Activated T-helper 1 cell treated with anti-CD3 and anti-CD28 coated beads, Interleukin-2, amount 50 U/mL, for 16 hours (primary cell): ENCODE data around the gene BANP.
"Not testable (repeated sequence)": the region's sequence is repeated elsewhere in the genome, so short reads cannot be mapped to it uniquely, and the experiment has no call there.

ENCODE experiments used
- DNase-seq, 2 donors: peaks; one replicate each; pipeline ENCODE4 v3.0.0-alpha.2; 2020; ENCODE audit warnings: low read depth in 1 of 2, low spot score in 1 of 2

Gene BANP, protein sequence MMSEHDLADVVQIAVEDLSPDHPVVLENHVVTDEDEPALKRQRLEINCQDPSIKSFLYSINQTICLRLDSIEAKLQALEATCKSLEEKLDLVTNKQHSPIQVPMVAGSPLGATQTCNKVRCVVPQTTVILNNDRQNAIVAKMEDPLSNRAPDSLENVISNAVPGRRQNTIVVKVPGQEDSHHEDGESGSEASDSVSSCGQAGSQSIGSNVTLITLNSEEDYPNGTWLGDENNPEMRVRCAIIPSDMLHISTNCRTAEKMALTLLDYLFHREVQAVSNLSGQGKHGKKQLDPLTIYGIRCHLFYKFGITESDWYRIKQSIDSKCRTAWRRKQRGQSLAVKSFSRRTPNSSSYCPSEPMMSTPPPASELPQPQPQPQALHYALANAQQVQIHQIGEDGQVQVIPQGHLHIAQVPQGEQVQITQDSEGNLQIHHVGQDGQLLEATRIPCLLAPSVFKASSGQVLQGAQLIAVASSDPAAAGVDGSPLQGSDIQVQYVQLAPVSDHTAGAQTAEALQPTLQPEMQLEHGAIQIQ

DNA sequence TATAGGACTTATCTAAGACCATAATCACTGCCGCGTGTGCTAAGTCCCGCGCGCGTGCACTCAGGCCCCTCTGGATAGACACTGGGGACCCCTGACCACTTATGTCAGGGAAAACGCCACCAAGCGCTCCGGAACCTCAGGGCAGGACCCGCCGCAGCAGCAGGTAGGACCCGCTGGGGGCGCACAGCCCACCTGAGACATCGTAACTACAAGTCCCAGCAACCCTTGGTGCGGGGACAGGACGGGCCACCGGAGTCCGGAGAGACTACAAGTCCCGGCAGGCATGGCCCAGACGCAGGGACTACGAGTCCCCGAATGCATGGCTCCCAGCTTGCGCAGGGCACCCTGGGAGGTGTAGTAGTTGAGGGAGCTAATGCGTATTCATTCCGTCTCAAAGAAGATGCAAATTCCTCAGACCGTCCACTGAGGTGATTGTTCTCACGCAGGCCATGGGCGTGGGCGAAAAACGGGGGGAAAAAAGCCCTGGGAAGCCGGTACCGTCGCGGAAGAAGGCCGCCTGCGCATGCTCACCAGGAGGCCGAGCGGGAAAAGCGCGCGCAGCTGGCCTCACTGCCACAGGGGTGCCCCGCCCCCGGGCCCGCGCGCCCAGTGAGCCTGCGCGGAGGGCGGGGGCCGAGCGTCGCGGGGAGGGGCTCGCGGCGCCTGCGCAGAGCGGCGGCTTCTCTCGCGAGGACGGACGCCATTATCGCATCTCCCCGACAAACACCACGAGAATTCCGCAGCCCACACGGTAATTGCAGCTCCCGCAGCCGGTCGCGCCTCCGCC is at the start of gene BANP:
Gene BANP, plus strand, starts transcription at position 670 of the 787 bp plus-strand sequence. CDS start 23,682 bp downstream, outside the sequence.
- DNase-seq = peak; percentile 89 to 97

- not testable (repeated sequence) for DNase-seq
These were observed 46.3 kb upstream of the BANP start for GRCh38 chr16:87904963-87905362.

GRCh38 chr16:87905521-87905920 is 45.7 kb upstream of the BANP start:
- DNase-seq = not testable (repeated sequence)

GRCh38 chr16:87908101-87908500 is 43.1 kb upstream of the BANP start:
- not testable (repeated sequence) for DNase-seq

DNA sequence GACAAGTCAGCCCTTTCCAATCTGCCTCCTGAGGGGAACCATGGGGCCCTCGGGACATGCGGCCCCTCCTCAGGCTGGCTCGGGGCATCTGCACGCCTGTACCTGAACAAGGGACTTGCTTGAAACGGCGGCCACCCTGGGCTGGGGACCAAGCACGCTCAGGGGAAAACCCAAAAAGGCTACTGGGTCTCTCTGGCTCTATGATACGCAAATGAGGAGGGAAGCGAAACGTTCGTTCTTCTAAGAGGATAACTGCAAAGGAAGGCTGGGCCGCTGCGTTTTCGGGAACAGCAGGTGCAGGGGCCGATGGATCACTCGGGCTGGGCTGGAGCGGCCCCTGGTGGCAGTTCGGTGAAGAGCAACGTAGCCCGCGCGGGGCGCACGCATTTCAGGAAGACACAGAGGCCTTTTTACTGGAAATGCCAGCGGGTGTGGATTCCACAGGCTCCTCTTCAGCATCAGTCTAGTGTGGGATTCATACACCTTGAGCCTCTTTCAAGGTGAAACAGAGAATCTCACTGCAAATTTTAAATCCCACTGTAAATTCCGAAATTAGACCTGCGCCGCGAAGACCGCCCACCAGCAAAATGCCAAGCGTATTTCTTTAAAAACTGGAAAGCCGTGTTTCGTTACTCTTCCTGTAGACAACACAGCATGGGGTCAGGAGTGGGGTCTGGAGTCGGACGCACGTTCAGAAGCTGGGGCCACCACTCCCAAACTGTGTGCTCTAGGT is 41.9 kb upstream of the BANP start:
- peak; percentile 71 to 81 for DNase-seq

GRCh38 chr16:87911106-87911763 is 40.0 kb upstream of the BANP start:
- not testable (repeated sequence) for DNase-seq

DNA sequence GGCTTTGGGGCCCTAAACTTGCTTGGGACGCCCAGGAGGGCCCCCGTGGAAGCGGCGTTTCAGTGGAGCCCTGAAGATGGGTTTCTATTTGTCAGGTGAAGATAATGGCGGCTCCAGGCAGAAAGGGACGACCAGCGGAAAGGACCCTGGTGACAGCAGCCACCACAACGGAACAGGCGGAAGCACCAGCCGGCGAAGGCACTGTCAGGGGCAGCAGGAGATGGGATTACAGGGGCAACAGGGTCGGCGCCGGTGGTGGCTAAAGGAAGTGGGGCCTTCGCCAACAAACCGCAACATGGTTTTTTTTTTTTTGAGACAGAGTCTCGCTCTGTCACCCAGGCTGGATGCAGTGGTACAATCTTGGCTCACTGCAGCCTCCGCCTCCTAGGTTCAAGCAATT is 38.5 kb upstream of the BANP start:
- not testable (repeated sequence) for DNase-seq

DNA sequence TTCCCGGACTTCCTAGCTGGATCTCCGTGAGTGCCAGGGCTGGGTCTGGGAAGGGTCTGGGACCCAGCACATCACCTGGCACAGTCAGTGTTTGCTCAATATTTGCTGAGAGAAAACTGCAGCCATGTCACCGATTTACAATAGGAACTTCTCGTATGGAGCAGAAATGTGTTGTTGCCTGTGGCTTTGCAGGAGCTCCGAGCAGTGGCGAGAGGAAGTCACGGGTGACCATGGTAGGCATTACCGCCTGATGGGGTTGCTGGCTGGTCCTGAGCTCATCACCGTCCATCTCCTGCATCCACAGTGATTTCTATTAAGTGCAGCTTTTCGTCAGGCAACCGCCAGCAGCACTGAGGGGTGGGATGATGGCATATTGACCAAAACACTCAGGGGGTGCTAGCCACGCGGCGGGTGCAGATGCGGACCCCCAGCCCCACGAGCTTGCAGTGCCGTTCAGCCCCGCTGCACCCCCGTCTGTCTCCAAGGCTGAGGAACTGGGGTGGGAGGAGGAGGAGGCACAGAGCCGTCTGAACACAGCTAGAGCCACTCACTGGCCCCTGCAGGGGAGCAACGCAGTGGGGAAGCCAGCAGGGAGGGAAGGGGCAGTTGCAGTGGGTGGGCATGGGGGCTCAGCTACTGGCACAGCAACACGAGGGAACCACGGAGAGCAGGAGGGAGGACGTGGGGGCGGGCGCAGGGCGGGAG is 37.1 kb upstream of the BANP start:
- not testable (repeated sequence) for DNase-seq

DNA sequence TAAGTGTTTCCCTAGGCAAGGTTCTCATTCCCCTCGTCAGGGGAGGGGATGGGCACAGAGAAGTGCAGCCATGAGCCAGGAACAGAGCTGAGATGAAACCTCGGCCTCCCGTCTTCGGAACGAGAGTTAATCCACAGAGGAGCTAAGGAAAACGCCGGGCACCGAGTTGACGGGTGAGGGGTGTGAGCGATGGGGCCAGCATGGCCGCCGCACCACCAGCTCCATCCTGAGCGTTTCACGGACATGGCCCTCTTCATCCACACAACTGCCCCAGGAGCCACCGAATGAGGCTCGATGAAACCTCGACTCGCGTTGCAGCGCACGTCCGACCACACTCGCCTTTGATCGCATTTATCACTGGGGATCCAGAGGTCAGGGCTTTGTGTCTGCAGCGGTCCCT is 36.4 kb upstream of the BANP start:
- no peak for DNase-seq

DNA sequence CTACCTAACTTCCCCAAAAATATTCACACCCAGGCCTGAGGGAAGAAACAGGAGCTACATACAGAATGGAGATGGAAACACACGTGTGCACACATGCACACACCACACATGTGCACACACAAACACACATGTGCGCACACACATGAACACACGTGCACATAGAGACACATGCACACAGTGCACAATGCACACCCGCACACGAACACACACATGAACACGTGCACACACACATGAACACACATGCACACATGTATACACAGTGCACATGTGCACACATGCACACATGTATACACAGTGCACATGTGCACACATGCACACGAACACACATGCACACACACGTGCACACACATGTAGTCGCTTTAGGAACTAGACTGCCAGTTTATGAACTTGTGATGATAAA is 33.7 kb upstream of the BANP start:
- DNase-seq = no peak

GRCh38 chr16:87918338-87918737 is 32.9 kb upstream of the BANP start:
- DNase-seq = no peak

DNA sequence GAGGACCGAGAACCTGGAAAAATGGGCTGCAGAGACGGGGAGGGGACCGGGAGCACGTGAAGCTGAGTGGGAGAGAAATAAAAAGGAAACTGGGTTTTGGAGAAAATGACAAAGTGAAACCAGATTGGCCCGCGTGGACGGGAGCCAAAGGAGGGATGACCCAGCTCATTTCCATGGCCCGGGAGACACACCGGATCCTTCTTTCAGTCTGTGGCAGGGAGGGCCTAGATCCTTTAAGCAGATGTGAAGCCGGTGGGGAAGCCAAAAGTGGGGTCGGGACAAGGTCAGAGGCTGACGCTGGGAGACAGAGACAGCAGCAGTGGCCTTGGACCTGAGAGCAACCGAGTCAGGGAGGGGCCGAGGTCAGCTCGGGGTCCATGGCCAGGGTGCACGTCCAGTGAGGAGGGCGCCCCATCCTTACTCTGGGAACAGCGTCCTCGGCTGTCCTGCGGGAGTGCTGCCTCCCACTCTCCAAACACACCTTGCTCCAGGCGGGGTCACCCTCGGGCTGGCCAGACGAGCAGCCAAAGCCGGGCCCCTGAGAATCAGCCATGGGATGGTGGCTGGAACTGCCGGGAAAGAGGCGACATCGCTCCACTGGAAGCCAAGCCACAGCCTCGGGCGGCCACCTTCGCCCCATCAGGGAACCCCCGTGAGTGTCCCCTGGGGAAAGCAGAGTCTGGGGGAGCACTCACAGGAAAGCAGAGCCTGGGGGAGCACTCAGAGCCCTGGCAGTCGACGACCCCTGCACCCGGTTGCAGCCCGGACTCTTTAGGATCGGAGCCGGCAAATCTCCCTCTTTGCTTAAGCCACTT is 32.2 kb upstream of the BANP start:
- no peak for DNase-seq

GRCh38 chr16:87919681-87919994 is 31.6 kb upstream of the BANP start:
- DNase-seq = no peak

DNA sequence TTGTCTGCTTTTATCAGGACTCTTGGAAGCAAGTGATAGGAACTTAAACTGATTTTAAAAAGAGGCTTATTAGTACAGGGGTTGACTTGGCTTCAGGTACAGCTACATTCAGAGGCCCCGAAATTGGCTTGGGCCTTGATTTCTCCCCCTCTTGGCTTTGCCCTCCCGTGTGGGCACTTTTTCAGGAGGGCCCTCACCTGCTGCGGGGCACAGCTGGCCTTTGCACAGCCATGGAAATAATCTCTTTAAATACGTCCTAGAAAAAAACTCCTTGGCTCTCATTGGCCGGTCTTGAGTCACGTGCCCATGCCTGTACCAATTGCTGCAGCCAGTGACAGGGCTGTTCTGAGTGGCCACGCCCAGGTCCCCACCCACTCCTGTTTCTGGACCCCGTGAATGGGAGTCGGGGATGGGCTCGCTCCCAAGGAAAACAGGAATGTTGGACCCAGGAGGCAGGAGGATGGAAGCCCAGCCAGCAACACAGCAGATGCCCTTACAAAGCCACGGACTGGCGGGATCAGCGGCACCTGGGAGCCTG is 29.9 kb upstream of the BANP start:
- no peak for DNase-seq

DNA sequence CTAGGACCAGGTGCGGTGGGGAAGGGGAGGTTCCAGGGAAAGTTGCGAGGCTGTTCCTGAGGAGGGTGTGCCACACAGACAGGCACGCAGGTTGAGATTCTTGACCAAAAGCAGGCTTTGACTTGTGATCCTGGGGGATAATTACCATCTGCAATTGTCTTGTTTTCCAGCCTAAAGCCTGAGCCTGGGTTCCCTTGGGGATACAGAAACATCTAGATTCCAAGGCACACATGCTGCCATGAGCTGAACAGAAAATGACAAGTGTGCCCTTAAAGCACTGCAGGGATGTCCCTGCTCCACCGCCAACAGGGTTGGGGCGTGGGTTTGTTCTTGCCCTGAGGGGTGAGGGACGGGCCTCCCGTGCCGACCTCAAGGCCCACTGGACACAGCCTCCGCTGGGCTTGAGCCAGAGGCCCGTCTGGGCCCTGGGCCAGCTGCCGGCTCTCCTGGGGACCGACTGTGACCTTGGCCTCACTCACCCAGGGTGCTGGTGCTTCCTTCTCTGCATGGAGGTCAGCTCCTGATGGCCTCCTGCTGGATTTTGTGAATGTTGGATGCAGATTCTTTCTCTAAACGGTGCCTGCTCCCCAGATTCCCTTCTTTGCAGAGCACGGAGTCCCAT is 28.9 kb upstream of the BANP start:
- DNase-seq = no peak

GRCh38 chr16:87924041-87924810 is 27.0 kb upstream of the BANP start:
- no peak for DNase-seq

GRCh38 chr16:87924811-87925670 is 26.2 kb upstream of the BANP start:
- DNase-seq = no peak
